ENCODE measurements around the gene GTPBP6. TPM values are rescaled to one million over a fixed set of nuclear protein-coding genes. Genes with fewer than 3 reads are reported as not detected.
"Not testable (repeated sequence)": the region's sequence is repeated elsewhere in the genome, so short reads cannot be mapped to it uniquely, and the experiment has no call there.

Gene GTPBP6
- total RNA-seq, 1 donor from 2014 or later, result 48.1 TPM

GRCh38 chrX:267771-268261 is 50.8 kb downstream of the GTPBP6 start:
- no peak for DNase-seq (ENCODE audit: low spot score)

- no peak for DNase-seq (ENCODE audit: low spot score)
Measured at GRCh38 chrX:265502-265901, 53.1 kb downstream of the GTPBP6 start.

DNA sequence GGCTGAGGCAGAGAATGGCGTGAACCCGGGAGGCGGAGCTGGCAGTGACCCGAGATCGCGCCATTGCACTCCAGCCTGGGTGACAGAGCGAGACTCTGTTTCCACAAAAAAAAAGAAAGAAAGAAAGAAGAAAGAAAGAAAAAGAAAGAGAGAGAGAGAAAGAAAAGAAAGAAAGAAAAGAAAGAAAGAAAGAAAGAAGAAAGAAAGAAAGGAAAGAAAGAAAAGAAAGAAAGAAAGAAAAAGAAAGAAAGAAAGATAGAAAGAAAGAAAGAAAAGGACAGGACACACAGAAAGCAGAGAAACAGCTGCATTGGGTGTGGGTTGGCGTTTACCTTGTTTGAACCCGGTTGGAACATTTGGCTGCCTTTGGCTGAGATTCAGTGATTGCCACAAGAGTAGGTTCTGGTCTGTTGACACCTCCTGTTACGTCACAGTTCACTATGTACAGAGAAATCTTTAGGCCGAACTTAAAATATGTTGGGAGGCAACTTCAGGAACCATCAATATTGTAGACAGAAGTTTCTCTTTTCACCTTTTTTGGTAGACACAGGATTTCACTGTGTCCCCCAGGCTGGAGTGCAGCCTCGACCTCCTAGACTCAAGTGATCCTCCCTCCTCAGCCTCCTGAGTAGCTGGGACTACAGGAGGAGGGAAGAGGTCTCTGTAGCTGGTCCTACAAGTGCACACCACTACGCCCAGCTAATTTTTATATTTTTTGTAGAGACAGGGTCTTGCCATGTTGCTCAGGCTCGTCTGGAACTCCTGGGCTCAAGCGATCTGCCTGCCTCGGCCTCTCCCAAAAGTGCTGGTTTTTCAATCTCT is 53.8 kb downstream of the GTPBP6 start:
- no peak for DNase-seq (ENCODE audit: low spot score)

DNA sequence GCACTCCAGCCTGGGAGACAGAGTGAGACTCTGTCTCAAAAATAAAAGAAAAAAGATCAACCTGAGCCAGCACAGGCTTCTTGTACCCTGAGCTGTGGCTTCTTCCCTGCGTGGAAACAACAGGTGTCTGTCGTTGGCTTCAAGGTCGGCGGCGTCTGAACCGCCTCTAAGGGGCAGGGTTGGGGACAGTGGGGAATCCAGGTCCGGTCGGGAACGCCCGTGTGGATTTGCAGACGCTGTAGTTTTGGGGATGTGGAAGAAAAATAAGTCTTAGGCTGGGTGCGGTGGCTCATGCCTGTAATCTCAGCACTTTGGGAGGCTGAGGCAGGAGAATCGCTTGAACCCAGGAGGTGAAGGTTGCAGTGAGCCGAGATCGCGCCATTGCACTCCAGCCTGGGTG is 54.6 kb downstream of the GTPBP6 start:
- DNase-seq (ENCODE audit: low spot score), result not testable (repeated sequence)

DNA sequence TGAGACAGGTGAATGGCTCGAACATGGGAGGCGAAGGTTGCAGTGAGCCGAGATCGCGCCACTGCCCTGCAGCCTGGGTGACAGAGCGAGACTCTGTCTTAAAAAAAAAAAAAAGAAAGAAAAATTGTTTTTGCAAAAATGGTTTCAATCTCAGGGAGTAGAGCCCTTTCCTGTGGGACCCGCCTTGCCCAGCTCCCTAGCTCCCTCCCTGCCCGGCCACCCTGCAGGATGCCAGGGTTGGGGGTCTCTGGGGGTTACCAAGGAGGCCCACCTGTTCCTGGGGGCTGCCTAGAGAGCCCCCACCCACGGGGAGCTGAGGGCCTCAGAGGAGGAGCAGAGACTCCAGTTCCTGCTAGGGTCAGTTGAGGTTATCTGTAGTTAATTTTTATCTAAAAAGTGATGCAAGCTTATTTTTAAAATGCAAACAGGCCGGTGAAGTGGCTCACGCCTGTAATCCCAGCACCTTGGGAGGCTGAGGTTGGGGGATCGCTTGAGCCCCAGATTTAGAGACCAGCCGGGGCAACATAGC is 56.2 kb downstream of the GTPBP6 start:
- no peak for DNase-seq (ENCODE audit: low spot score)

DNA sequence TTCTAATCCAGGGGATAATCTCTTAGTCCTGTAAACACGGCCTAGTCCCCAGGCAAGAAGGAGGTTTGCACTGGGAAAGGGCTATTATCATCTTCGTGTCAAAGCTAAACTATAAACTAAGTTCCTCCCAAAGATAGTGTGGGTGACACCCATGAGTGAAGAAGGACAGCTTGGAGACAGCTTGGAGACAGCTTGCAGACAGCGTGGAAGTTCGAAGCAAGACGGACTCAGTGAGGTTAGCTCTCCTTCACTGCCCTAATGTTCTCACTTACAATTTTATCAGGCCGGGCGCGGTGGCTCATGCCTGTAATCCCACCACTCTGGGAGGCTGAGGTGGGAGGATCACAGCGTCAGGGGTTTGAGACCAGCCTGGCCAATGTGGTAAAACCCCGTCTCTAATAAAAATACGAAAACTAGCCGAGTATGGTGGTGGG is 56.7 kb downstream of the GTPBP6 start:
- DNase-seq (ENCODE audit: low spot score), result no peak

DNA sequence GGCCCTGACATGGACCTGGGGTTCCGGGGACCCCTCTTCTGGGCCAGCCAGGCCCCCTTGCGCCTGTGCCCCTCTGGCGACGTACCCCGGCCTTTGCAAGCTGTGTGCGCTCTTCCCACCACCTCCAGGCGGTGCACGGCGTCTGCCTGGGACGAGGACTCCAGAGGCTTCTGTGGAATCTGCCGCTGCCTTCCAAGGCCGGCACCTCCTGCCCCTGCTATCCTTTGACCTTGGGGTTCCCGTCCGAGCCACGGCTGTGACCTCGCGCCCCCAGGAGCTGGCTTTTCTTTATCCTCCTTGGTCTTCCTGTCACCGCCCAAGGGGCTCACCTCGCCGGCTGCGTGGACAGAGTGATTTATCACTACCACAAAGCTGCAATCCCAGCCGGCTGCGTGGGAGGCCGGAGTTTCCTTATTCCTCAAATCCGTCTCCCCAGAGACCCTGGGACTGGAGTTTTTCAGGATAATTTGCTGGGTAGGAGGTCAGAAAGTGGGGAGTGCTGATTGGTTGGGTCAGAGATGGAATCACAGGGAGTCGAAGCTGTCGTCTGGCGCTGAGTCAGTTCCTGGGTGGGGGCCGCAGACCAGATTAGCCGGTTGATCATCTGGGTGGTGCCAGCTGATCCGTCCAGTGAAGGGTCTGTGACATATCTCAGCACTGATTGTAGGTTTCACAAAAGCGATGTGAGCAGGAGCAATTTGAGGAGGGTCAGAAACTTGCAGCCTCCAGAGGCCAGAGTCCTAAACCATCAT is 57.3 kb downstream of the GTPBP6 start:
- DNase-seq (ENCODE audit: low spot score), result no peak

DNA sequence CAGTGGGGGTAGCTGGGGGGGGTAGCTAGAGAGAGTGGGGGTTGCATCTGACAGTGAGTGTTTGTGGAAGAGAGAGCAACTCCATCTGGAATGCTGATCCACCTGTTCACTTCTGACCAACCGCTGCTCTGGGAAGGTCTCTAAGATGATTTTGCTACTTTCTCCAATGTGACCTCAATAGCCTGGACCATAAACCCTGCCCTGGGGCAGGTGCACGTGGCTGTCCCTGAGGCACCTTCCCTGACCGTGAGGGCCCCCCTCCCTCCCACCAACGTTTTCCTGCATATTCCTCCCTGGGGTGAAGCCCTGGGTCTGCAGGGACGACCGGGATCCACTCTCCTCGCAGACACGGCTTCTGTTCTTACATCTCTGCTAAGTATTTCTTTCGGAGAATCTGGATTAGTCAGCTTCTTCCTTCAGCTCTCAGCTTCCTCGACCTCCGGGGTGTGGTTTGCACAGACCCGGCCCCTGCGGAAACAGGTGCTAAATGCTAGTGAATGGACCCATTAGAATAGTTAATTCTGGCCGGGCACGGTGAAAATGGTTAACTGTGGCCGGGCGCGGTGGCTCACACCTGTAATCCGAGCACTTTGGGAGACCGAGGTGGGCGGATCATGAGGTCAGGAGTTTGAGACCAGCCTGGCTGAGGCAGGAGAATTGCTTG is 58.8 kb downstream of the GTPBP6 start:
- DNase-seq (ENCODE audit: low spot score), result no peak

- no peak for DNase-seq (ENCODE audit: low spot score)
Measured at GRCh38 chrX:258291-259040, 60.1 kb downstream of the GTPBP6 start.

GRCh38 chrX:257681-258289 is 60.8 kb downstream of the GTPBP6 start:
- DNase-seq (ENCODE audit: low spot score), result no peak

DNA sequence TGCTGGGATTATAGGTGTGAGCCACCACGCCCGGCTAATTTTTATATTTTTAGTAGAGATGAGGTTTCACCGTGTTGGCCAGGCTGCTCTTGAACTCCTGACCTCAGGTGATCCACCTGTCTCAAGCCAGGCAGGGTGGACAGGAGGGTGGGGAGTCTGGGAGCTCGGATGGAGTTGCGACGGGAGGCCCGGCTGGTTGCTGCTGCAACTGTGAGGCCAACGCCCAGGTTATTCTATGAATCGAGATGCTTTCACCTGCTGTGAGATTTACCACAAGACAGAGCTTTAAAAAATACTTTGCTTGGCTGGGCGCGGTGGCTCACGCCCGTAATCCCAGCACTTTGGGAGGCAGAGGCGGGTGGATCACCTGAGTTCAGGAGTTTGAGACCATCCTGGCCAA is 61.5 kb downstream of the GTPBP6 start:
- DNase-seq (ENCODE audit: low spot score), result not testable (repeated sequence)

DNA sequence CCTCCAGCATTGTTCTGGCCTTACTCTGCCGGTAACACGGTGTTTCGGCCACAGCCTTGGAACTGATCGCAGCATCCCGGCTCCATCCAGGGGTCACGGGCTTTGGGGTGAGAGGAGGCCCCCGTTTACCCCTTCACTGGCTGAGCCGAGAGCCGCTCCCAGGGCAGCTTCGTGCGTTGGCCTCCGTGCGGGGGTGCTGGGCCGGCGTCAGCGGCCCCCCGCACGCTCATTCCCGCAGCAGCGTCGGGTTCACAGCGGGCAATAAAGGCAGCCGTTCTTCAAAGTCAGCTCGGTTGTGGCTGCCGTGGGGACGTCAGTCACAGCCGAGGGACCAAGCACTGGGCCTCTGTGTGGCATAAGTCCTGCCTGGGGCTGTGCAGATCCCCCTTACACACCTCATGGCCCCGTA is 62.7 kb downstream of the GTPBP6 start:
- DNase-seq (ENCODE audit: low spot score), result no peak

Other genes with a start within 250 kb of the GTPBP6 start
- 18.1 TPM for gene PLCXD1, start 37.4 kb downstream of the GTPBP6 start, total RNA-seq
- 7.3 TPM for gene PPP2R3B, start 68.1 kb upstream of the GTPBP6 start, total RNA-seq